ENCODE data around the gene CCNL2.

Gene CCNL2

DNA sequence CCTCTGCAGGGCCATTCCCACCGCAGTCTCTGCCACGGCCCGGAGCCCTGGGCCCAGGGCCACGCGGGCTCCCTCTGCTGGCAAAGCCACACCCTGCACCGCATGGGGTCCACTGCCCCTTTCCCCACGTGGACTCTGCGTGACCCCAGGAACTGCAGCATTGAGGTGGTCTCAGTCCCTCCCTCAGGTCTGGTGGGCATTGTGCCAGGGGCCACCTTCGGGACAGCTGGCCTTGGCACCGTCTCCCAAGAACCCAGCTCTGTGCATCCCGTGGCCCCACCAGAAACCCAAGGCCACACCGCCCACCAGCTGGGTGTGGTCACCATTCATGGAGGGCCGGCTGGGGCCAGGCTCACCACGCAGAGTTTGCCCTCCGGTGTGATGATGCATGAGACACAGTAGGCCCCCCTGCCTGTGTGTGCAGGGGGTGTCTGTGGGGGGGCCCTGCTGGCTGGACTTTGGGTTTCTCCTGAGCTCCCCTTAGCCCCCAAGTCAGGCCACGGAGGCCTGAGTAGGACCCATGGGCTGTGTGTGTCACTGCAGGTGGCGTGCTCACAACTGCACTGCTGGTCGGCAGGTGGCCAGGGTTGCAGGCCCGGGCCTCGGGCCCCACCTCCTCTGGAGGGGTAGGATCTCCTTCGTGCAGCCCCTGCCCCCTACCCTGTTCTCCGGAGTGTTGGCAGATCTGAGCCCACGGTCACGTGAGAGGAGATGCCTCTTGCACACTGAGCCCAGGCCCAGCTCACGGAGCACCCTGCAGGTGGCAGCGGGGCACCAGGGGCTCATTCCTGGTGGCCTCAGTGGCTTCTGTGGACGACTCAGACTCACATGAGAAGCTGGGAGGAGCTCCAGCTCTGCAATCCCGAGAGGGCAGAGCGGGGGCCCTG lies 42.1 kb upstream of the CCNL2 start:
- H3K18ac ChIP-seq (ENCODE audit: low read depth in 1 of 2, low read length in 2 of 2), result no peak overlapping the region
- H4K91ac ChIP-seq (ENCODE audit: low read length), result no peak overlapping the region
- no peak overlapping the region for H2AFZ ChIP-seq (ENCODE audit: low read depth, low read length)
- no peak overlapping the region for H3K4me2 ChIP-seq (ENCODE audit: low read length, poor library complexity, severe bottlenecking)
- H3K4me3 ChIP-seq (ENCODE audit: insufficient read depth in 1 of 2, low read depth in 1 of 2, low read length in 2 of 2), result no peak overlapping the region
- H2BK12ac ChIP-seq (ENCODE audit: low read length in 2 of 2), result no peak overlapping the region
- no peak overlapping the region for H4K8ac ChIP-seq (ENCODE audit: low read length)
- H3K9ac ChIP-seq (ENCODE audit: low read length), result no peak overlapping the region
- H3K4ac ChIP-seq (ENCODE audit: low read depth in 1 of 2, low read length in 2 of 2), result no peak overlapping the region
- H2BK120ac ChIP-seq (ENCODE audit: low read depth, low read length), result no peak overlapping the region
- no peak overlapping the region for H3K27ac ChIP-seq (ENCODE audit: low read length, poor library complexity, severe bottlenecking)
- H3K4me1 ChIP-seq (ENCODE audit: control insufficient read depth, insufficient read depth, low read depth, low read length), result peaks cover 47% of the 10 kb centered on the region
- H2BK15ac ChIP-seq (ENCODE audit: low read depth, poor library complexity, severe bottlenecking), result peak overlapping the region; percentile 4
- H3K36me3 ChIP-seq (ENCODE audit: control insufficient read depth in 1 of 2, insufficient read depth in 2 of 2, low read depth in 1 of 2, low read length in 2 of 2), result peaks cover 0 to 48% of the 10 kb centered on the region in 2 experiments
- no peak overlapping the region for H2BK5ac ChIP-seq (ENCODE audit: low read depth, low read length, poor library complexity, severe bottlenecking)
- DNase-seq, result peak; percentile 45
- H3K27me3 ChIP-seq (ENCODE audit: control insufficient read depth in 1 of 2, insufficient read depth in 1 of 2, low read length in 2 of 2), result peaks cover 0 to 18% of the 10 kb centered on the region in 2 experiments
- no peak overlapping the region for H3K23ac ChIP-seq (ENCODE audit: low read length in 2 of 2)
- H3K9me3 ChIP-seq (ENCODE audit: control insufficient read depth, low read length), result no peaks in the 10 kb centered on the region
- H3K14ac ChIP-seq (ENCODE audit: low read length in 2 of 2), result no peak overlapping the region
- no peak overlapping the region for H2AK5ac ChIP-seq (ENCODE audit: low read length, severe bottlenecking)
- 70% methylated on average over 29 of the region's 29 CpGs for WGBS
- H3K79me1 ChIP-seq (replicated peaks; ENCODE audit: low read length, poor library complexity, severe bottlenecking), result peaks cover 18% of the 10 kb centered on the region

DNA sequence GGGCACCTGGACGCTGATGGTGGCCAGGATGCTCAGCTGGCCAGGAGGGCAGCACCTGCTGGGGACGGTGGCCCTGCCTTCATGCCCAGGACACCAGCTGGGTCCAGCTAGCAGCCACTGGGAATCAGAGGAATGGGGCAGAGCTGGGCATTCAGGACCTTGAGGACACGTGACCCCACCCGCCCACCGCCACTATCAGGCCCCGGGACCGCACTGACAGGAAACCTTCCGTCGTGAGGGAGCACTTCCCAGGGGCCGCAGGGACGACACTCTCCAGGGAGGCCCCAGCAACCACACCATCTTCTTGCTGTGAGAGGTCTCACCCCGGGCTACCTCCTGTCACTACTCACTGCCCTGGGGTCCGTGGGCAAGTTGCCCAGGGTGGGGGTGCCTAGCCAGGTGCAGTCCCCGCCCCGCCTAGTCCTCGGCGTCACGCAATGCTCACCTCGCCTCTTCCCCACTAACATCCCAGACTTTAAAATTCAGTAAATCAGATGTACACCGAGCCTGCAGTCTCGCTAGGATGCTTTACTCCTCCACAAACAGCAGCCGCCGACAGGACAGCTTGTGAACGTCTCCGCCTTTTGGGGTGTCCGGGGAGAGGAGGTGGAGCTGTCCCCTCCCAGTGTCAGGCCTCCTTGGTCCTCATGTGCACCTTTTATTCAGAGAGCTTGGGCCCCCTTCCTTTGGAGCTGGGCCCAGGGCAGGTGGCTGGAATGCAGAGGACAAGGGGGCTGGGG lies 41.3 kb upstream of the CCNL2 start:
- H3K4me2 ChIP-seq (ENCODE audit: low read length, poor library complexity, severe bottlenecking), result no peak overlapping the region
- H3K27ac ChIP-seq (ENCODE audit: low read length, poor library complexity, severe bottlenecking), result no peak overlapping the region
- no peak overlapping the region for H3K14ac ChIP-seq (ENCODE audit: low read length in 2 of 2)
- peak overlapping the region in 1 of 2 experiments; percentile 26 for H2BK12ac ChIP-seq (ENCODE audit: low read length in 2 of 2)
- DNase-seq, result no peak
- WGBS, result 91% methylated on average over 25 of the region's 26 CpGs
- H2BK5ac ChIP-seq (ENCODE audit: low read depth, low read length, poor library complexity, severe bottlenecking), result no peak overlapping the region
- peaks cover 0 to 22% of the 10 kb centered on the region in 2 experiments for H3K27me3 ChIP-seq (ENCODE audit: control insufficient read depth in 1 of 2, insufficient read depth in 1 of 2, low read length in 2 of 2)
- no peak overlapping the region for H3K9ac ChIP-seq (ENCODE audit: low read length)
- H3K36me3 ChIP-seq (ENCODE audit: control insufficient read depth in 1 of 2, insufficient read depth in 2 of 2, low read depth in 1 of 2, low read length in 2 of 2), result peaks cover 0 to 49% of the 10 kb centered on the region in 2 experiments
- H2AFZ ChIP-seq (ENCODE audit: low read depth, low read length), result no peak overlapping the region
- no peak overlapping the region for H4K91ac ChIP-seq (ENCODE audit: low read length)
- H3K79me1 ChIP-seq (replicated peaks; ENCODE audit: low read length, poor library complexity, severe bottlenecking), result peaks cover 23% of the 10 kb centered on the region
- no peak overlapping the region for H3K4me3 ChIP-seq (ENCODE audit: insufficient read depth in 1 of 2, low read depth in 1 of 2, low read length in 2 of 2)
- H2BK15ac ChIP-seq (ENCODE audit: low read depth, poor library complexity, severe bottlenecking), result no peak overlapping the region
- H3K4me1 ChIP-seq (ENCODE audit: control insufficient read depth, insufficient read depth, low read depth, low read length), result peaks cover 53% of the 10 kb centered on the region
- no peak overlapping the region for H3K18ac ChIP-seq (ENCODE audit: low read depth in 1 of 2, low read length in 2 of 2)
- no peak overlapping the region for H2BK120ac ChIP-seq (ENCODE audit: low read depth, low read length)
- no peak overlapping the region for H3K23ac ChIP-seq (ENCODE audit: low read length in 2 of 2)
- no peak overlapping the region for H2AK5ac ChIP-seq (ENCODE audit: low read length, severe bottlenecking)
- no peaks in the 10 kb centered on the region for H3K9me3 ChIP-seq (ENCODE audit: control insufficient read depth, low read length)
- H4K8ac ChIP-seq (ENCODE audit: low read length), result no peak overlapping the region
- H3K4ac ChIP-seq (ENCODE audit: low read depth in 1 of 2, low read length in 2 of 2), result no peak overlapping the region

DNA sequence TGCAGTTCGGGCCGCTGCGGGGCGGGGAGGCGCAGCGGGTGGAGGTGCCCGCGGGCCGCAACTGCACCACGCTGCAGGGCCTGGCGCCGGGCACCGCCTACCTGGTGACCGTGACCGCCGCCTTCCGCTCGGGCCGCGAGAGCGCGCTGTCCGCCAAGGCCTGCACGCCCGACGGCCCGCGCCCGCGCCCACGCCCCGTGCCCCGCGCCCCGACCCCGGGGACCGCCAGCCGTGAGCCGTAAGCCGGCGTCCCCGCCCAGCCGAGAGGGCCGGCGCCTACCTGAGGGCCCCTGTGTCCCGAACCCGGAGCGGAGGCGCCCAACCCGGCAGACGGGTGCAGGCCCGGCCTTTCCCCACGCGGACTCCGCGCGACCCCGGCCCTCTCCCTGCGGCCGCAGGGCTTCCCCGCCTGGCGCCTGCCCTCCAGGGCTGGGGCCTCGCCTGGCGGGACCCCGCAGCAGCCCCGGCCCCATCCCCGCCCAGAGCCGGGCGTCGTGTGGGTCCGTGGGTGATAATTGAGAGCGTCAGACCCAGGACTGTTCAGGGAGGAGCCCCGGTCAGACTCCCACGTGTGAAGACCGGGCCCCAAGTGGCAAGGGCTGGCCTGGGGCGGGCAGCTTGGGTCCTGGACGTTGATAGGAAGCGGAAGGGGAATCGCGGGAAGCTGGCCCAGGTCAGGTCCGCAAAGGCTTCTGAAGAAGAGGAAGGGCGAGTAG lies 40.6 kb upstream of the CCNL2 start:
- no peak overlapping the region for H3K4ac ChIP-seq (ENCODE audit: low read depth in 1 of 2, low read length in 2 of 2)
- H3K79me1 ChIP-seq (replicated peaks; ENCODE audit: low read length, poor library complexity, severe bottlenecking), result peaks cover 23% of the 10 kb centered on the region
- H2BK5ac ChIP-seq (ENCODE audit: low read depth, low read length, poor library complexity, severe bottlenecking), result no peak overlapping the region
- no peak overlapping the region for H2AK5ac ChIP-seq (ENCODE audit: low read length, severe bottlenecking)
- H3K4me2 ChIP-seq (ENCODE audit: low read length, poor library complexity, severe bottlenecking), result no peak overlapping the region
- no peak overlapping the region for H3K9ac ChIP-seq (ENCODE audit: low read length)
- H2BK12ac ChIP-seq (ENCODE audit: low read length in 2 of 2), result no peak overlapping the region
- WGBS, result 96% methylated on average over 75 of the region's 82 CpGs
- no peak for DNase-seq
- H3K9me3 ChIP-seq (ENCODE audit: control insufficient read depth, low read length), result no peaks in the 10 kb centered on the region
- no peak overlapping the region for H3K27ac ChIP-seq (ENCODE audit: low read length, poor library complexity, severe bottlenecking)
- H3K4me1 ChIP-seq (ENCODE audit: control insufficient read depth, insufficient read depth, low read depth, low read length), result peaks cover 60% of the 10 kb centered on the region
- no peak overlapping the region for H3K4me3 ChIP-seq (ENCODE audit: insufficient read depth in 1 of 2, low read depth in 1 of 2, low read length in 2 of 2)
- no peak overlapping the region for H3K23ac ChIP-seq (ENCODE audit: low read length in 2 of 2)
- H2BK15ac ChIP-seq (ENCODE audit: low read depth, poor library complexity, severe bottlenecking), result no peak overlapping the region
- no peak overlapping the region for H2BK120ac ChIP-seq (ENCODE audit: low read depth, low read length)
- H3K14ac ChIP-seq (ENCODE audit: low read length in 2 of 2), result no peak overlapping the region
- H4K8ac ChIP-seq (ENCODE audit: low read length), result no peak overlapping the region
- peaks cover 0 to 26% of the 10 kb centered on the region in 2 experiments for H3K27me3 ChIP-seq (ENCODE audit: control insufficient read depth in 1 of 2, insufficient read depth in 1 of 2, low read length in 2 of 2)
- no peak overlapping the region for H2AFZ ChIP-seq (ENCODE audit: low read depth, low read length)
- no peak overlapping the region for H3K18ac ChIP-seq (ENCODE audit: low read depth in 1 of 2, low read length in 2 of 2)
- no peak overlapping the region for H4K91ac ChIP-seq (ENCODE audit: low read length)
- peaks cover 0 to 52% of the 10 kb centered on the region in 2 experiments for H3K36me3 ChIP-seq (ENCODE audit: control insufficient read depth in 1 of 2, insufficient read depth in 2 of 2, low read depth in 1 of 2, low read length in 2 of 2)

Measured in mesenchymal stem cell (in vitro differentiated cells and primary cell).